ENCODE results near the gene GGA2.

Gene GGA2

GRCh38 chr16:23534868-23535860 lies 24.9 kb upstream of the GGA2 start:
- H3K4me3 ChIP-seq (ENCODE audit: low read length), result no peak overlapping the region
- TF ChIP-seq ZNF274 (IDR thresholded peaks at IDR 0.05; ENCODE audit: low read depth, low read length), result no peak

DNA sequence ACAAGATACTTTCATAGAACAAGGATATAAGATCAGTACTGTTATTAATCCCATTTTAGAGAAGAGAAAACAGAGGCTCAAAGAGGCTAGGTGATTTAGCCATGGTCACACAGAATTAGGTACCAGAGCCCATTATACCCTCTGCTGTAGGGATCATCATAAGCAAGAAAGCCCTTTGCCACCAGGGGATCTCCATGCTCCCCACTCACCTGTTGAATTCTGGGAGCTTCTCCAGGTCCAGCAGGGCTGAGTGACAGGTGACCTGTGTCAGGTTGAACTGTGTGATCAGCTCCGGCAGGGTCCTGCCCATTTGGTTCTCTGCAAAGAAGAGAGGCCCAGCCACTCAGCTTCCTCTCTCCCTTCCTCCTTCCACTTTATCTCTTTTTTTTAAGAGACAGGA lies 22.2 kb upstream of the GGA2 start:
- H3K4me3 ChIP-seq (ENCODE audit: low read length), result no peak overlapping the region
- TF ChIP-seq ZNF274 (IDR thresholded peaks at IDR 0.05; ENCODE audit: low read depth, low read length), result no peak

- no peak overlapping the region for H3K4me3 ChIP-seq (ENCODE audit: low read length)
- TF ChIP-seq ZNF274 (IDR thresholded peaks at IDR 0.05; ENCODE audit: low read depth, low read length), result no peak
These were observed 19.8 kb upstream of the GGA2 start for GRCh38 chr16:23530062-23530461.

DNA sequence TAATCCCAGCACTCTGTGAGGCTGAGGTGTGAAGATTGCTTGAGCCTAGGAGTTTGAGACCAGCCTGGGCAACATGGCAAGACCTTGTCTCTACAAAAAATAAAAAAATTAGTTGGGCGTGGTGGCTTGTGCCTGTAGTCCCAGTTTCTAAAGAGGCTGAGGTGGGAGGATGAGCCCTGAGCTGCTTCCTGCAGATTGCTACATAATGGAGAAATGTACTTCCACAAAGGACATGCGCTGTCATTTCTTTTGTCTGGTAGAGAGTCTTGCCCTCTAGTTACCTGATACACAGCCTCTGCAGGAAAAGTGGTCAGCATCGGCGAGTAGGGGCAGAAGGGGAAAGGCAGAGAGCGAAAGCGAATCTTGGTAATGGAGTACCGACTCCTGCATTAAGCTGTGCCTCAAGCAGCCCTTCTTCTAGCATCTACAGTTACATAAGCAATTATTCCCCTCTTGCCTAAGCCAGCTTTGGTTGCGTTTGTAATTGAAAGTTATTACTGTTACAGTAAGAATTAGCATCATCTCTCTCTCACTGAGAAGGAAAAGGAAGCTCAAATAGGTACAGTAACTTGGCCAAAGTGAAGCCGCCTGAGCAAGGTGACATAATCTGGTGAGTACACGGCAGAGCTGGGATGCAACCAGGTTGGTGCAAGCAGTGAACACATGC lies 18.5 kb upstream of the GGA2 start:
- no peak for TF ChIP-seq ZNF274 (IDR thresholded peaks at IDR 0.05; ENCODE audit: low read depth, low read length)
- H3K4me3 ChIP-seq (ENCODE audit: low read length), result no peak overlapping the region

- TF ChIP-seq ZNF274 (IDR thresholded peaks at IDR 0.05; ENCODE audit: low read depth, low read length), result no peak
- no peak overlapping the region for H3K4me3 ChIP-seq (ENCODE audit: low read length)
These were observed 17.8 kb upstream of the GGA2 start for GRCh38 chr16:23527961-23528643.

DNA sequence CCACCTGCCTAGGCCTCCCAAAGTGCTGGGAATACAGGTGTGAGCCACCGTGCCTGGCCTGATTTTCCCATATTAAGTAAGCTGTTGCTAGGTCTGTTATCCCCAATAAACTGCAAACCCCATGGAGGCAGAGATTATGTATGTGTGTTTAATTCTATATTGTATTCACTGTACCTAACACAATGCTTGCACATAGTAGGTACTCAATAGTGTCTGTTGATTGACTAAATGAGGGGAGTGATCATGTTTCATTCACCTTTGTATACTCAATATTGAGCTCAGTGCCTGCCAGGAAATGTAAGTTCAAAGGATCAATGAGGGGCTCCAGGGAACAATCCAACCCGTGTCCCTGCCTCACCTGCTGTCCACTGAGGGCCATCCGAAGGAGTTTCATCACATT lies 14.6 kb upstream of the GGA2 start:
- TF ChIP-seq ZNF274 (IDR thresholded peaks at IDR 0.05; ENCODE audit: low read depth, low read length), result no peak
- H3K4me3 ChIP-seq (ENCODE audit: low read length), result no peak overlapping the region

GRCh38 chr16:23523876-23524385 lies 13.6 kb upstream of the GGA2 start:
- no peak overlapping the region for H3K4me3 ChIP-seq (ENCODE audit: low read length)

GRCh38 chr16:23523321-23523720 lies 13.0 kb upstream of the GGA2 start:
- H3K4me3 ChIP-seq (ENCODE audit: low read length), result no peak overlapping the region
- no peak for TF ChIP-seq ZNF274 (IDR thresholded peaks at IDR 0.05; ENCODE audit: low read depth, low read length)

More at GRCh38 chr16:23523876-23524385, 13.6 kb upstream of the GGA2 start:
- no peak for TF ChIP-seq ZNF274 (IDR thresholded peaks at IDR 0.05; ENCODE audit: low read depth, low read length)

GRCh38 chr16:23521965-23522364 lies 11.7 kb upstream of the GGA2 start:
- TF ChIP-seq ZNF274 (IDR thresholded peaks at IDR 0.05; ENCODE audit: low read depth, low read length), result no peak
- no peak overlapping the region for H3K4me3 ChIP-seq (ENCODE audit: low read length)

DNA sequence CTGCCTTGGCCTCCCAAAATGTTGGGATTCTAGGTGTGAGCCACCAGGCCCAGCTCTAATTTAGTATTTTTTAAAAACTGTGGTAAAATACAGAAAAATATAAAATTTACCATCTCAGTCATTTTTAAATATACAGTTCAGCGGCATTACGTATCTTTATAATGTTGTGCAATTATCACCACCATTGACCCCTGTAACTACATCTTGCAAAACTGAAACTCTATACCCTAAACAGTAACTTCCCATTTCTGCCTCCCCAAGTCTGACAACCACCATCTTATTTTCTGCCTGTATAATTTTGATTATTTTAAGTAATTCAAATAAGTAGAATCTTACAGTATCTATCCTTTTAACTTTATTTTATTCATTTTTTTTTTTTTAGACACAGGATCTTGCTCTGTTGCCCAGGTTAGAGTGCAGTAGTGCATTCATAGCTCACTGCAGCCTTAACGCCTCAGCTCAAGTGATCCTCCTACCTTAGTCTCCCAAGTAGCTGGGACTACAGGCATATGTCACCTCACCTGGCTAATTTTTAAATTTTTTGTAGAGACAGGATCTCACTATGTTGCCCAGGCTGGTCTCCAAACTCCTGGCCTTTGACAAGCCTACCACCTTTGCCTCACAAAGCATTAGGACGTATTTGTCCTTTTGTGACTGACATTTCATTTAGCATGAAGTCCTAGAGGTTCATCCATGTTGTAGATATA lies 10.9 kb upstream of the GGA2 start:
- no peak overlapping the region for H3K4me3 ChIP-seq (ENCODE audit: low read length)
- TF ChIP-seq ZNF274 (IDR thresholded peaks at IDR 0.05; ENCODE audit: low read depth, low read length), result no peak

DNA sequence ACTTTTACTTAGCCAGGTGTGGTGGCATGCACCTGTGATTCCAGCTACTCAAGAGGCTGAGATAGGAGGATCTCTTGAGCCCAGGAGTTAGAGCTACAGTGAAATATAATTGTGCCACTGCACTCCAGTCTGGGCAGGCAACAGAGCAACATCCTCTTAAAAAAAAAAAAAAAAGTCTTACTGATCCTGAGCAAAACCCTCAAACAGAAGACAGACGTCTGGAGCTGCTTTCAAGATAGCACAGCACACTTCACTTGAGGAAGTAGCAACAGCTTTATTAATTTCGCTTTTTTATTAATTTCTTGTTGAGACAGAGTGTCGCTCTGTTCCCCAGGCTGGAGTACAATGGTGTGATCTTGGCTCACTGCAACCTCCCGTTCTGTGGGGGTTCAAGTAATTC lies 10.2 kb upstream of the GGA2 start:
- no peak overlapping the region for H3K4me3 ChIP-seq (ENCODE audit: low read length)
- TF ChIP-seq ZNF274 (IDR thresholded peaks at IDR 0.05; ENCODE audit: low read depth, low read length), result no peak

DNA sequence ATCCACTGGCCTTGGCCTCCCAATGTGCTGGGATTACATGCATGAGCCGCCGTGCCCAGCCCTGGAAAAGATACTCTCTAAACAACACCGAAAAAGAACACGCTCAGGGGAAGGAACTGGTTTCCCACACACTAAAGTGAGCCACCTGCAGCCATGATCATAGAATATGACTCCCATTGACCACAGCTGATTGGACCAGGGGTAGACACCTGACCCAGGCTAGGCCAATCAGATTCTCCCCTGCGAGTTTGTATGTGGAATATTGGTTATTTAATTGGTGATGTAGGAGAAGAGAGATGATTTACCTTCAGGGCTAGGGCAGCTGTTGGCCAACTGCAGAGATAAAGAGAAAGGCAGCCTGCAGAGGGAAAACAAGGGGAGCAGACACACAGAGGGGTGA lies 9.0 kb upstream of the GGA2 start:
- H3K4me3 ChIP-seq (ENCODE audit: low read length), result no peak overlapping the region
- TF ChIP-seq ZNF274 (IDR thresholded peaks at IDR 0.05; ENCODE audit: low read depth, low read length), result no peak

- H3K4me3 ChIP-seq (ENCODE audit: low read length), result no peak overlapping the region; the same call in 1 of the 2 replicates
- no peak for TF ChIP-seq ZNF274 (IDR thresholded peaks at IDR 0.05; ENCODE audit: low read depth, low read length)
These were observed 8.2 kb upstream of the GGA2 start for GRCh38 chr16:23518435-23518891.

Measured in GM08714 (cell line).